Activated naive CD4-positive, alpha-beta T cell treated with anti-CD3 and anti-CD28 coated beads for 36 hours (primary cell): ENCODE results near the gene NCKAP5. TPM values are rescaled to one million over a fixed set of nuclear protein-coding genes. Genes with fewer than 3 reads are reported as not detected.

Experiments
- CTCF ChIA-PET: fragments of 350-600 bp; sonication (Branson Sonifier 250); formaldehyde crosslinking; loops from one replicate; lab custom pipeline; 2021; ENCODE audit warnings: antibody characterized with exemption; lab: Charles Lee
- DNase-seq: peaks from one replicate; pipeline ENCODE4 v3.0.0-alpha.2; 2020
- H3K27ac Mint-ChIP-seq: one replicate; pipeline ENCODE4 v1.8.0; 2021; ENCODE audit warnings: mild to moderate bottlenecking, mixed read lengths
- H3K27me3 Mint-ChIP-seq: one replicate; pipeline ENCODE4 v1.8.0; 2021; ENCODE audit warnings: low read depth, mixed read lengths
- H3K36me3 Mint-ChIP-seq: one replicate; pipeline ENCODE4 v1.8.0; 2021; ENCODE audit warnings: low read depth, mixed read lengths
- H3K4me1 Mint-ChIP-seq: one replicate; pipeline ENCODE4 v1.8.0; 2021; ENCODE audit warnings: low read depth, mixed read lengths
- H3K4me3 Mint-ChIP-seq: one replicate; pipeline ENCODE4 v1.8.0; 2021; ENCODE audit warnings: mild to moderate bottlenecking, moderate library complexity, mixed read lengths
- H3K9me3 Mint-ChIP-seq: one replicate; pipeline ENCODE4 v1.8.0; 2021; ENCODE audit warnings: mixed read lengths
- intact Hi-C: fragments of 100-400 bp; cut with micrococcal nuclease; formaldehyde crosslinking; loops from one replicate; pipeline ENCODE4 v1.15.1; 2023
- total RNA-seq, 2 experiments: library from RNA; stranded (reverse); gene quantifications; one replicate each; pipeline ENCODE4 v1.2.3, GENCODE V29; 2021

NCKAP5 gene
- total RNA-seq, 2 experiments from 2014 or later: not detected

- Mint-ChIP-seq H3K27ac (no peak overlapping the region), H3K27me3 (no peaks in the 10 kb centered on the region), H3K9me3 (no peaks in the 10 kb centered on the region), H3K4me1 (no peaks in the 10 kb centered on the region), H3K4me3 (no peak overlapping the region), H3K36me3 (no peaks in the 10 kb centered on the region)
- no peak for DNase-seq
- intact Hi-C loops: no loop called here
- CTCF ChIA-PET: interaction anchor here (0.7 kb wide), 1 partner anchor 327 kb away, joined by 3 read pairs; no protein-coding TSS in a partner anchor
Observed at GRCh38 chr2:132998221-132998620, 570.0 kb downstream of the NCKAP5 start.

DNA sequence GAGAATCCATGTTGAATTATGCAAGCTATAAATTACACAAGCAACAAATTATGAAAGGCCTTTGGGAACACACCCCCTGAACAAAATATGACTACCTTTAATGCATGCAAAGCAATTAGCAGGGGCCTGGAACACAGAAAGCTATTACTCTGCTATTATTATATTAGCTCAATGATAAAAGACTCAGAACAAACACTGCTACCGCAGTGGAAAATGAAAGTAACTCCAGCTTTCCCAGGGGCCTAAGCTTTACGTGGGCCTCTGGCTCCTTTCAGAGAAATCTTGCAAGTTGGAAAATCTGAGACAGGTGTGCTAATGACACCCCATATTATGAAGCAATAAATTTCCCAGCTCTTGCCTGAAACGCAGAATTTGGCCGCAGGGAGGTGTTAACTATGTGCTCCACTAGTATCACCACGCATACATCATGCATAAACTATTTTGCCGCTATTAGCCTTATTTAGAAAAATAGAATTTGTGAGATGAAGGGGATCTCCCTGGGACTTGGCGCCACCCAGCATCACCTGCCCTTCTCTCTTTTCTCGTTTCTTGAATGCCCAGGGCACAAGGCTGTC, 576.7 kb downstream of the NCKAP5 start:
- H3K4me1 Mint-ChIP-seq: no peaks in the 10 kb centered on the region
- intact Hi-C loops: no loop called here
- DNase-seq: no peak
- H3K4me3 Mint-ChIP-seq: no peak overlapping the region
- CTCF ChIA-PET: no interaction called here
- H3K27ac Mint-ChIP-seq: no peak overlapping the region
- H3K36me3 Mint-ChIP-seq: no peaks in the 10 kb centered on the region
- no peaks in the 10 kb centered on the region for H3K27me3 Mint-ChIP-seq
- peaks cover 3% of the 10 kb centered on the region for H3K9me3 Mint-ChIP-seq

- Mint-ChIP-seq H3K27me3 (peaks cover 3% of the 10 kb centered on the region), H3K27ac (no peak overlapping the region), H3K4me1 (no peaks in the 10 kb centered on the region), H3K9me3 (peaks cover 2% of the 10 kb centered on the region), H3K36me3 (no peaks in the 10 kb centered on the region), H3K4me3 (no peak overlapping the region)
- CTCF ChIA-PET: no interaction called here
- intact Hi-C loops: no loop called here
- no peak for DNase-seq
Observed at GRCh38 chr2:132984731-132985130, 583.5 kb downstream of the NCKAP5 start.

DNA sequence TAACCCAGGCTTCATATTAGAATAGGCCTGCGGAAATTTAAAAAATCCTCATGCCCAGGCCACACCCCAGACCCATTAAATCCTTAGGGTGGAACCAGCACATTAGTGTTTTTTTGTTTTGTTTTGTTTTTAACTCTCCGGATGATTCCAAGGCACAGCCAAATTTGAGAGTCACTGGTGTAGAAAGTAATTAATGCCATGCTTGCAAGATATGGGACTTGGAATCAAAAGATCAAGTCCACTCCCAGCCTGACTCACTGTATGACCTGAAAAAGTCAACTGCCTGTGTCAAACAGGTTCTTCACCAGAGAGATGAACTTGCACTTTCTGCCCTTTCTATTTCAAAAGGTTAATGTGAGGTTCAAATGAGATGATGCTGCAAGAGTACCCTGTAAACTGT, 588.0 kb downstream of the NCKAP5 start:
- H3K4me1 Mint-ChIP-seq: no peaks in the 10 kb centered on the region
- H3K36me3 Mint-ChIP-seq: no peaks in the 10 kb centered on the region
- no peak for DNase-seq
- H3K27me3 Mint-ChIP-seq: peaks cover 3% of the 10 kb centered on the region
- H3K9me3 Mint-ChIP-seq: no peaks in the 10 kb centered on the region
- CTCF ChIA-PET: no interaction called here
- H3K27ac Mint-ChIP-seq: no peak overlapping the region
- intact Hi-C loops: no loop called here
- no peak overlapping the region for H3K4me3 Mint-ChIP-seq

- H3K27me3 Mint-ChIP-seq: peaks cover 3% of the 10 kb centered on the region
- H3K27ac Mint-ChIP-seq: no peak overlapping the region
- H3K36me3 Mint-ChIP-seq: no peaks in the 10 kb centered on the region
- H3K4me3 Mint-ChIP-seq: no peak overlapping the region
- no peaks in the 10 kb centered on the region for H3K4me1 Mint-ChIP-seq
- H3K9me3 Mint-ChIP-seq: no peaks in the 10 kb centered on the region
- CTCF ChIA-PET: no interaction called here
- DNase-seq: no peak
- intact Hi-C loops: no loop called here
Observed at GRCh38 chr2:132979339-132980093, 588.7 kb downstream of the NCKAP5 start.

DNA sequence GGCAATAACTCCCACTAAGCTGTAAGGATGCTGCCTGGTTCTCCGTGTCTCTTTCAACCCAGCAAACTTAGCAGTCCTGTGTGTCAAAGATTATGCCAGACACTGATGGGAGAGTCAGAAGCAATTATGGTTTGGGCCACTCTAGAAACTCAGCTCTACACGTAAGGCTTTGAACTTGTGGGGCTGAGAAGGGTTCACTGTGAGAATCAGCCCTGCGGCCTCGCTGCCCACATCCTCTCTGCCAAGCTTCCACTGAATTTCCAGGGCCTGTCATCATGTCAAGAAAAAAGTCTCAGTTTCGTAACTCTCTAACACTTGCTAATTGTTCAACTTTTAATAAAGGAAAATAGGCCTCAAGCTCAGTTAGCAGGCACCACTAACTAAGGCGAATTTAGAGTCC, 589.4 kb downstream of the NCKAP5 start:
- CTCF ChIA-PET: interaction anchor here (0.5 kb wide), 1 partner anchor 588 kb away, joined by 3 read pairs; no protein-coding TSS in a partner anchor
- H3K27ac Mint-ChIP-seq: no peak overlapping the region

DNA sequence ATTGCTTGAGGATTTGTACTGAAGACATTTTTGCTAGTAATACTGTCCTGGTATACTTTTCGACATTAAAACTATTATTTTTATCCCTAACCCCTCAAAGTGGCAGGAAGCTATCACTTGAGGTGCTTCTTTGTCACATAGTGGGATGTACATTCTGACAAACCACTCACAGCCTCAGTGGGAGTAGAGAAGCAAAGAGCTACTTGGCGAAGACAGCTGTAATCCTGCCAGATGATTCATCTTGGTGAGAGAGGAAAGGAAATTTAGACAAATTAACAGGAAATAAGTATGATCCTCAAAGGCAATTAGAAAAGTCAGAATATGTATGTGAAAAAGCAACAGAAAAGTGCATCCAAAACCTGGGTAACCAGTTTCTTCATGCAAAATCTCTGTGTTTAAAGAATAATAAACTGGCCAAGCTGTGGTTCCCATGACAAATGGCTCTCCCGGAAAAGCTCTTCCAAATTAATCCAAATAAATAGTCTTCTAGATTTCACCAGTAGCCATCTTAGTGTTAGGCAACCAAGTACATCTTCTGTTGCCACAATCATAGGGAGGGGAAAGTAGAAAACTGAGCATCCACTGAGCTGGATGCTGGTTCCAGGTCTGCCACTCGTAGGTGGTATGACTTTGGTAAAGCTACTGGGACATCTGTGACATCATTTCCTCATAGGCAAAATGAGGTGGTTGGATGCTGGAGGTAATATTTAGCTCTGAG, 590.3 kb downstream of the NCKAP5 start:
- intact Hi-C loops: no loop called here

More for the DNA sequence above, 589.4 kb downstream of the NCKAP5 start:
- H3K9me3 Mint-ChIP-seq: no peaks in the 10 kb centered on the region
- H3K27me3 Mint-ChIP-seq: peaks cover 1% of the 10 kb centered on the region
- no peaks in the 10 kb centered on the region for H3K36me3 Mint-ChIP-seq
- H3K4me1 Mint-ChIP-seq: no peaks in the 10 kb centered on the region
- no peak overlapping the region for H3K4me3 Mint-ChIP-seq
- no peak for DNase-seq
- intact Hi-C loops: no loop called here

DNA sequence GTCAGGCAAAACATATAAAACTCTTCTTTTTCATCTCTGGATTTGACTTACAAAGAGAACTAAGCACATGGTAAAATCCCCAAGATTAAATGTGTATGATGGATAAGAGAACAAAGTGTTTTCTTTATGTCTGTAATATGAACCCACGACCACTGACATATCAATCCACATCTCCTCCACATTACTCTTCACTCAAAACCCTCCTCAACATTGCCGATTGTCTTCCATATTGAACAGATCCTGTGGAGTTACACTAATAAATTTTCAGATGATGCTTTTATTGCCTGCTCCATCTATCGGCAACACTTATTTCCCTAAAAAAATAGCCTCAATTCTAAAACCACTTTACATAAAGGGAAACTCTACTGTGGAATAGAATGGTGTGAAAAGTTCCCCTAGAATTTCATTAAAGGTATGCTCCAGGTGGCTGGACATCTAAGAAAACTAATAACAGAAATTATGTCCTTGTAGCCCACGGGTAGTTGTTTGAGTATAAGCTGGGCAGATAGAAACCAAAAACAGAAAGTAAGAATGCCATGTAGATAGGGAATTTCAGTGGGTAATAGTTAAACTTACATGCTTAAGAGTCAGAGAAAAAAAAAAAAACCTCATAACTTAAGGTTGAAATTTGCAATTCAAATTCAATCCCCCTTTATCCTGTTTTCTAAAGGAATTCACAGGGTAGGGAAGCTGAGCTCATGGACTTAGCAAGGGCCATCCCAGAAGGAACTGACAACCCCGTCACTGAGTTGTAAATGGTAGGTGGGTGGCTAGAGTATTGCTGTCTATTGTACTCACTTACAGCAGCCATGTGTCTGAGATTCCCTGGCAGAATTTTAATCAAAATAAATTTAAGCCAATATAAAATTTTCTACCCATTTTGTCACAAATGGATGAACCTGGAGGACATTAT, 592.8 kb downstream of the NCKAP5 start:
- H3K4me1 Mint-ChIP-seq: no peaks in the 10 kb centered on the region
- H3K27ac Mint-ChIP-seq: no peak overlapping the region
- no peak overlapping the region for H3K4me3 Mint-ChIP-seq
- H3K36me3 Mint-ChIP-seq: no peaks in the 10 kb centered on the region
- CTCF ChIA-PET: no interaction called here
- intact Hi-C loops: no loop called here
- H3K9me3 Mint-ChIP-seq: no peaks in the 10 kb centered on the region
- no peak for DNase-seq
- H3K27me3 Mint-ChIP-seq: no peaks in the 10 kb centered on the region

More for the DNA sequence above, 590.3 kb downstream of the NCKAP5 start:
- no peaks in the 10 kb centered on the region for H3K27me3 Mint-ChIP-seq
- CTCF ChIA-PET: no interaction called here
- no peak overlapping the region for H3K4me3 Mint-ChIP-seq
- DNase-seq: no peak
- H3K27ac Mint-ChIP-seq: no peak overlapping the region
- no peaks in the 10 kb centered on the region for H3K36me3 Mint-ChIP-seq
- H3K9me3 Mint-ChIP-seq: no peaks in the 10 kb centered on the region
- no peaks in the 10 kb centered on the region for H3K4me1 Mint-ChIP-seq

GRCh38 chr2:132974467-132975095, 593.7 kb downstream of the NCKAP5 start:
- Mint-ChIP-seq H3K27ac (no peak overlapping the region), H3K36me3 (no peaks in the 10 kb centered on the region), H3K4me3 (no peak overlapping the region), H3K9me3 (no peaks in the 10 kb centered on the region), H3K4me1 (no peaks in the 10 kb centered on the region), H3K27me3 (no peaks in the 10 kb centered on the region)
- intact Hi-C loops: no loop called here
- DNase-seq: no peak
- CTCF ChIA-PET: no interaction called here

- Mint-ChIP-seq H3K9me3 (peaks cover 5% of the 10 kb centered on the region), H3K4me1 (no peaks in the 10 kb centered on the region), H3K4me3 (no peak overlapping the region), H3K36me3 (no peaks in the 10 kb centered on the region), H3K27me3 (no peaks in the 10 kb centered on the region), H3K27ac (no peak overlapping the region)
- intact Hi-C loops: no loop called here
- CTCF ChIA-PET: no interaction called here
- no peak for DNase-seq
Observed at GRCh38 chr2:132971310-132972061, 596.8 kb downstream of the NCKAP5 start.

DNA sequence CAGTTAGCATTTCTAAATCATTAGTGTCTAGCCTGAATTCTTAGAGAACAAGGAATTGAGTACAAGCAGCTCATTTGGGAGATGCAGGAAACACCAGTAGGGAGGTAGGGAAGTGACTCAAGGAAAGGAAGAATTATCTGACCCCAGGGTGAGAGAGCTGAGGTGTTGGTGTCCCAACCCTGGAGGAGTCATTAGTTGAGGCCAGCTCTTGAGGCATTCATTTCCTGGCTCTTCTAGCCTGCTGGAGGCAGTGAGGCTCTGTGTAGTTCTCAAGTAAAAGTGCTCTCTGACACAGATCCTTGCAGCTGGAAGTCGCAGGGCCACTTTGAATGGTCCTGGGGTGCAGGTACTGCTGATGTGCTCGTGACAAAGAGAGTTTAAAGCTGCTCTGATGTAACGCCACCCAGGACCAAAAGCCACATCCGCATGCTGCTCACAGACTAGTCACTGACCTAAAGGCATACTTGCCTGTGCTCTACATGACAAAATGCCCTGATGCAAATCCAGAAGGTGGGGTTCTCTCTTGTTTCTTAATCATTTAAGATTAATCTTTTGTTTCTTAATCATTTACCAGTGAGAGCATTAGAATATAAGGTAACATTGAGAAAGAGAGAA, 598.8 kb downstream of the NCKAP5 start:
- intact Hi-C loops: no loop called here
- no peaks in the 10 kb centered on the region for H3K27me3 Mint-ChIP-seq
- CTCF ChIA-PET: no interaction called here

More for the DNA sequence above, 598.8 kb downstream of the NCKAP5 start:
- H3K36me3 Mint-ChIP-seq: no peaks in the 10 kb centered on the region
- H3K4me1 Mint-ChIP-seq: no peaks in the 10 kb centered on the region
- DNase-seq: no peak
- H3K4me3 Mint-ChIP-seq: no peak overlapping the region
- no peak overlapping the region for H3K27ac Mint-ChIP-seq
- peaks cover 5% of the 10 kb centered on the region for H3K9me3 Mint-ChIP-seq
